ENCODE results near the gene CLEC10A. TPM values are rescaled to one million over a fixed set of nuclear protein-coding genes. Genes with fewer than 3 reads are reported as not detected.

The CLEC10A gene
- total RNA-seq, 1 experiment from 2014 or later = not detected

GRCh38 chr17:7063518-7064094 is 16.4 kb downstream of the CLEC10A start:
- no peak overlapping the region for H2AFZ ChIP-seq
- no peaks in the 10 kb centered on the region for H3K27me3 ChIP-seq (ENCODE audit: insufficient read depth, low read depth)
- H3K4me1 ChIP-seq (replicated peaks; ENCODE audit: insufficient read depth) = peaks cover 24% of the 10 kb centered on the region
- intact Hi-C loops (cut with micrococcal nuclease; ENCODE audit: unreplicated experiment) = no loop called here
- H3K36me3 ChIP-seq (ENCODE audit: low read depth) = no peaks in the 10 kb centered on the region
- ChIA-PET POLR2A (ENCODE audit: unreplicated experiment) (no interaction called here), CTCF (no interaction called here)
- H3K4me2 ChIP-seq = no peak overlapping the region
- no peaks in the 10 kb centered on the region for H3K79me2 ChIP-seq (ENCODE audit: low read depth)
- no peak overlapping the region for H3K4me3 ChIP-seq
- no peak for DNase-seq
- H3K9me2 ChIP-seq (ENCODE audit: insufficient read depth) = no peaks in the 10 kb centered on the region
- H3F3A ChIP-seq (ENCODE audit: insufficient read depth, low read depth) = peaks cover 29% of the 10 kb centered on the region
- H4K20me1 ChIP-seq (ENCODE audit: insufficient read depth) = no peaks in the 10 kb centered on the region
- H3K9me3 ChIP-seq (ENCODE audit: insufficient read depth, low read depth) = peaks cover 13% of the 10 kb centered on the region
- TF ChIP-seq CTCF (conservative IDR thresholded peaks at IDR 0.05) (no peak), EZH2 (IDR thresholded peaks at IDR 0.05; ENCODE audit: low read depth) (no peak)
- BruUV-seq (replicated peaks) = no TSS peak
- H3K27ac ChIP-seq = no peak overlapping the region

GRCh38 chr17:7060165-7060891 is 19.7 kb downstream of the CLEC10A start:
- Histone ChIP-seq H3K27ac (peak overlapping the region; percentile 93), H3F3A (ENCODE audit: insufficient read depth, low read depth) (peaks cover 38% of the 10 kb centered on the region), H3K36me3 (ENCODE audit: low read depth) (no peaks in the 10 kb centered on the region), H3K27me3 (ENCODE audit: insufficient read depth, low read depth) (no peaks in the 10 kb centered on the region), H3K79me2 (ENCODE audit: low read depth) (no peaks in the 10 kb centered on the region), H3K9me2 (ENCODE audit: insufficient read depth) (no peaks in the 10 kb centered on the region), H3K4me1 (replicated peaks; ENCODE audit: insufficient read depth) (peaks cover 36% of the 10 kb centered on the region), H3K4me2 (peak overlapping the region; percentile 56), H2AFZ (no peak overlapping the region), H3K4me3 (no peak overlapping the region; the same call in 1 of the 2 replicates), H4K20me1 (ENCODE audit: insufficient read depth) (no peaks in the 10 kb centered on the region), H3K9me3 (ENCODE audit: insufficient read depth, low read depth) (no peaks in the 10 kb centered on the region)
- POLR2A ChIA-PET (ENCODE audit: unreplicated experiment) = interaction anchor here (0.6 kb wide), 4 partner anchors 14 to 419 kb away, joined by 3 to 18 read pairs (median 8); partner anchors contain the start of genes SLC2A4 and ZBTB4
- intact Hi-C loops (cut with micrococcal nuclease; ENCODE audit: unreplicated experiment) = no loop called here
- TF ChIP-seq EZH2 (IDR thresholded peaks at IDR 0.05; ENCODE audit: low read depth) (no peak), CTCF (conservative IDR thresholded peaks at IDR 0.05) (no peak)
- peak; percentile 73 to 94 for DNase-seq
- CTCF ChIA-PET = interaction anchor here (0.6 kb wide), 1 partner anchor 154 kb away, joined by 3 read pairs; no protein-coding TSS in a partner anchor
- BruUV-seq (replicated peaks) = no TSS peak

GRCh38 chr17:7058831-7059447 is 21.1 kb downstream of the CLEC10A start:
- Histone ChIP-seq H3K4me3 (no peak overlapping the region), H3K9me3 (ENCODE audit: insufficient read depth, low read depth) (no peaks in the 10 kb centered on the region), H3K4me2 (no peak overlapping the region), H3K79me2 (ENCODE audit: low read depth) (no peaks in the 10 kb centered on the region), H4K20me1 (ENCODE audit: insufficient read depth) (no peaks in the 10 kb centered on the region), H3K4me1 (replicated peaks; ENCODE audit: insufficient read depth) (peaks cover 36% of the 10 kb centered on the region), H3F3A (ENCODE audit: insufficient read depth, low read depth) (peaks cover 38% of the 10 kb centered on the region), H3K27me3 (ENCODE audit: insufficient read depth, low read depth) (no peaks in the 10 kb centered on the region), H3K27ac (no peak overlapping the region), H3K9me2 (ENCODE audit: insufficient read depth) (no peaks in the 10 kb centered on the region), H2AFZ (no peak overlapping the region), H3K36me3 (ENCODE audit: low read depth) (no peaks in the 10 kb centered on the region)
- no TSS peak for BruUV-seq (replicated peaks)
- POLR2A ChIA-PET (ENCODE audit: unreplicated experiment) = no interaction called here
- no peak for DNase-seq
- TF ChIP-seq CTCF (conservative IDR thresholded peaks at IDR 0.05) = no peak
- TF ChIP-seq EZH2 (IDR thresholded peaks at IDR 0.05; ENCODE audit: low read depth) = no peak
- CTCF ChIA-PET = no interaction called here
- intact Hi-C loops (cut with micrococcal nuclease; ENCODE audit: unreplicated experiment) = no loop called here
